Measurements from ENCODE around the gene GRIK4.

GRIK4 gene

GRCh38 chr11:120815319-120816100 lies 304.0 kb downstream of the GRIK4 start:
- TF ChIP-seq, protein P1, sequence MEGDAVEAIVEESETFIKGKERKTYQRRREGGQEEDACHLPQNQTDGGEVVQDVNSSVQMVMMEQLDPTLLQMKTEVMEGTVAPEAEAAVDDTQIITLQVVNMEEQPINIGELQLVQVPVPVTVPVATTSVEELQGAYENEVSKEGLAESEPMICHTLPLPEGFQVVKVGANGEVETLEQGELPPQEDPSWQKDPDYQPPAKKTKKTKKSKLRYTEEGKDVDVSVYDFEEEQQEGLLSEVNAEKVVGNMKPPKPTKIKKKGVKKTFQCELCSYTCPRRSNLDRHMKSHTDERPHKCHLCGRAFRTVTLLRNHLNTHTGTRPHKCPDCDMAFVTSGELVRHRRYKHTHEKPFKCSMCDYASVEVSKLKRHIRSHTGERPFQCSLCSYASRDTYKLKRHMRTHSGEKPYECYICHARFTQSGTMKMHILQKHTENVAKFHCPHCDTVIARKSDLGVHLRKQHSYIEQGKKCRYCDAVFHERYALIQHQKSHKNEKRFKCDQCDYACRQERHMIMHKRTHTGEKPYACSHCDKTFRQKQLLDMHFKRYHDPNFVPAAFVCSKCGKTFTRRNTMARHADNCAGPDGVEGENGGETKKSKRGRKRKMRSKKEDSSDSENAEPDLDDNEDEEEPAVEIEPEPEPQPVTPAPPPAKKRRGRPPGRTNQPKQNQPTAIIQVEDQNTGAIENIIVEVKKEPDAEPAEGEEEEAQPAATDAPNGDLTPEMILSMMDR (IDR thresholded peaks at IDR 0.05; ENCODE audit: low read depth, low read length, missing control alignments), result no peak
- H3K4me3 ChIP-seq (ENCODE audit: low read depth, low read length), result no peak overlapping the region
- no peak for DNase-seq (ENCODE audit: low read depth)

DNA sequence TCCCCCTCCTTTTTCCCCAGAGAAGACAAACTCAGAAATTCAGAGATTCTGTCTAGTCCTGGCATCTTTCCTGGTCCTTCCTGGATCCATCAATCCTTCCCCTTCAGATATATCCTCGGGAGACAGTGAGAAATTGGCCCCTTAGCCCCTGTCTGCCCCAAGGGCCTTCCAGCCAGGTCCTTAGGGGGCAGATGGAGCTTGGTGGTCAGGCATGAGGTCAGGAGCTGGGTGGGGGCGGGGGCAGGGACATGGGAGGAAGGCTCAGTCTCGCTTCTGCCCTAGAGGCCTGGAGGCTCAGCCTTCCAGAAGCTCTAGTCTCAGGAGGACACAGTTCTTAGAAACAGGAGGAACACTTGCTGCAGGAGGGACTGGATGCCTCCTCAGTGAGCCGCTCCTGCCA lies 304.6 kb downstream of the GRIK4 start:
- TF ChIP-seq, protein P1 (IDR thresholded peaks at IDR 0.05; ENCODE audit: low read depth, low read length, missing control alignments), result no peak
- H3K4me3 ChIP-seq (ENCODE audit: low read depth, low read length), result no peak overlapping the region
- no peak for DNase-seq (ENCODE audit: low read depth)

GRCh38 chr11:120816711-120817110 lies 305.2 kb downstream of the GRIK4 start:
- H3K4me3 ChIP-seq (ENCODE audit: low read depth, low read length), result no peak overlapping the region
- DNase-seq (ENCODE audit: low read depth), result no peak
- TF ChIP-seq, protein P1 (IDR thresholded peaks at IDR 0.05; ENCODE audit: low read depth, low read length, missing control alignments), result no peak

- no peak overlapping the region for H3K4me3 ChIP-seq (ENCODE audit: low read depth, low read length)
- DNase-seq (ENCODE audit: low read depth), result no peak
- TF ChIP-seq, protein P1 (IDR thresholded peaks at IDR 0.05; ENCODE audit: low read depth, low read length, missing control alignments), result no peak
Observed at GRCh38 chr11:120817158-120817557, 305.6 kb downstream of the GRIK4 start.

- DNase-seq (ENCODE audit: low read depth), result no peak
- H3K4me3 ChIP-seq (ENCODE audit: low read depth, low read length), result no peak overlapping the region
- TF ChIP-seq, protein P1 (IDR thresholded peaks at IDR 0.05; ENCODE audit: low read depth, low read length, missing control alignments), result no peak
Observed at GRCh38 chr11:120818097-120818496, 306.5 kb downstream of the GRIK4 start.

- no peak for DNase-seq (ENCODE audit: low read depth)
- TF ChIP-seq, protein P1 (IDR thresholded peaks at IDR 0.05; ENCODE audit: low read depth, low read length, missing control alignments), result no peak
- H3K4me3 ChIP-seq (ENCODE audit: low read depth, low read length), result no peak overlapping the region
Observed at GRCh38 chr11:120819003-120819402, 307.5 kb downstream of the GRIK4 start.
